ENCODE results near the gene LTBR.

GRCh38 chr12:6425590-6426531, 41.9 kb downstream of the LTBR start:
- TF ChIP-seq GABPA (IDR thresholded peaks at IDR 0.05; ENCODE audit: low read depth) (no peak), CTCF (IDR thresholded peaks at IDR 0.05 in 2 of 3, conservative IDR thresholded peaks at IDR 0.05 in 1 of 3; ENCODE audit: control insufficient read depth in 2 of 3, extremely low read depth in 1 of 3, insufficient read depth in 1 of 3, low read depth in 3 of 3, low read length in 3 of 3) (no peak), CUX1 (IDR thresholded peaks at IDR 0.05; ENCODE audit: insufficient replicate concordance, low read depth, low read length) (no peak), MAX (IDR thresholded peaks at IDR 0.05; ENCODE audit: low read depth, low read length) (no peak), CBX3 (IDR thresholded peaks at IDR 0.05; ENCODE audit: borderline replicate concordance, low read depth) (no peak), BHLHE40 (IDR thresholded peaks at IDR 0.05; ENCODE audit: borderline replicate concordance in 1 of 2, low read depth in 2 of 2, low read length in 1 of 2) (no peak), TARDBP (IDR thresholded peaks at IDR 0.05; ENCODE audit: borderline replicate concordance) (no peak), USF2 (IDR thresholded peaks at IDR 0.05; ENCODE audit: borderline replicate concordance, low read depth, low read length) (no peak; the same call in 1 of the 2 replicates), ZSCAN29 (IDR thresholded peaks at IDR 0.05) (no peak), FOXM1 (IDR thresholded peaks at IDR 0.05; ENCODE audit: low read depth, low read length) (no peak), BCLAF1 (IDR thresholded peaks at IDR 0.05) (no peak), RAD21 (IDR thresholded peaks at IDR 0.05; ENCODE audit: insufficient read depth, low read depth, low read length) (no peak), SPI1 (IDR thresholded peaks at IDR 0.05; ENCODE audit: borderline replicate concordance, insufficient read depth, low read depth, low read length) (no peak)

Data from GM12878 (cell line).